GM19328 (cell line): ENCODE results near the gene TUSC2.

Experiments used
- ATAC-seq: cut with Tn5 transposase; IDR thresholded peaks from one replicate; pipeline ENCODE4 v1.9.1; 2021; ENCODE audit warnings: mild to moderate bottlenecking, moderate library complexity; ENCODE audit not compliant: unreplicated experiment

Gene TUSC2

GRCh38 chr3:50327943-50328691, at the start of gene TUSC2:
TSS of gene TUSC2 (minus strand) at chr3:50328223. CDS start at chr3:50328099, 124 bp downstream.
- ATAC-seq, result peak; percentile 89

GRCh38 chr3:50375258-50375931, 47.4 kb upstream of the TUSC2 start:
- ATAC-seq, result no peak

- ATAC-seq, result no peak
Observed at GRCh38 chr3:50374363-50375257, 46.6 kb upstream of the TUSC2 start.

GRCh38 chr3:50373146-50374051, 45.4 kb upstream of the TUSC2 start:
- no peak for ATAC-seq

GRCh38 chr3:50372349-50372748, 44.3 kb upstream of the TUSC2 start:
- ATAC-seq, result no peak

- ATAC-seq, result no peak
Observed at GRCh38 chr3:50371133-50371685, 43.2 kb upstream of the TUSC2 start.

GRCh38 chr3:50370594-50370993, 42.6 kb upstream of the TUSC2 start:
- no peak for ATAC-seq

DNA sequence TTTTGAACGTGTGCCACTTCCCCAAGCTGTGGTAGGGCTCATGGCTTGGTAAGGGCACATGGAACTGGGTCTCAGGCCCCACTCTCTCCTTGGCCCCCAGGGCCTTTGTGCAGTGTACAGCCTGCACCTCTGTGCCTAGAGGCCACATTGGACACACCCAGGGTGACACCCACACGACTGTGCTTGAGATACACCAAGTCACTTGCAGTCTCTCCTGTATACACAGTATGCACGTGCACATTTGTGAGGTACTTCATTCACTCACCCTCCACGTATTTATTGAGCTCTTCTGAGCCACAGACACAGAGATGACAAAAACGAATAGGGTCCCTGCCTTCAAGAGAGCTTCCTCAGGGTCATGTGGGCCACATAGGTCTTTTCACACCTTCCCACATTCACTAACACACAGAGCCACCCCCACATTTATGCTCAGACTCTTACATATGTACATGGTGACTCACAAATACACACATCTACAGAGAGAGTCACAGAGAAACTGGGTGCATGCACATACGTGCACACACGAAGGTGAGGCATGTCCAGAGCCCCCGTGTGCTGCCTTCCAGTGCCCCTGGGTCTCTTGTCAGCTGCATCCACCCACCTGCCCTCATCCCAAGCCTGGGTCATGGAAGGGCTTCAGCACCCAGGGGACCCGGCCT, 41.1 kb upstream of the TUSC2 start:
- ATAC-seq, result no peak

GRCh38 chr3:50365842-50366220, 37.8 kb upstream of the TUSC2 start:
- no peak for ATAC-seq

- peak; percentile 70 for ATAC-seq
Observed at GRCh38 chr3:50365080-50365841, 37.2 kb upstream of the TUSC2 start.

DNA sequence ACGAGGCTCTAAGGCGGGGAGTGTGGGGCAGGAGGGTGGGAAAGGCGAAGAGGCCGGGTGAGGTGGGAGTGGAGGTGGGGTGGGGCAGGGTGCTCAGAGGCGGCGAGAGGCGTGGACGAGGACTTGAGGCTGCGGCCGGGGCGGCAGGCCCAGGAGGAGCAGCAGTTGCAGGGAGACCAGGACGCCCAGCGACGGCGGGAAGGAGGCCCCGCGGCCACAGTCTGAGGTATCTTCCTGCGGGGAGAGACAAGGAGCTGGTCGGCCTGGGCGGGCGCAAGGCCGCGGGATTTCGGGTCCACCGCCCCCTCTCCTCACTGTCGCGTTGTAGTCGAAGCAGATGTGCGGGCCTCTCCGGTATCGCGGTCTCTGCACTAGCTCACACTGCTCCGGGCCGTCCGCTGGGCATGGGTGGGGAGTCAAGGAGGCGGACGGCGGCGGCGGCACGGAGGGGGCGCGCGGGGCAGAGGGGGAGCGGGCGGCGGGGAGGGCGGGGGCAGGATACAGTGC, 36.6 kb upstream of the TUSC2 start:
- no peak for ATAC-seq

DNA sequence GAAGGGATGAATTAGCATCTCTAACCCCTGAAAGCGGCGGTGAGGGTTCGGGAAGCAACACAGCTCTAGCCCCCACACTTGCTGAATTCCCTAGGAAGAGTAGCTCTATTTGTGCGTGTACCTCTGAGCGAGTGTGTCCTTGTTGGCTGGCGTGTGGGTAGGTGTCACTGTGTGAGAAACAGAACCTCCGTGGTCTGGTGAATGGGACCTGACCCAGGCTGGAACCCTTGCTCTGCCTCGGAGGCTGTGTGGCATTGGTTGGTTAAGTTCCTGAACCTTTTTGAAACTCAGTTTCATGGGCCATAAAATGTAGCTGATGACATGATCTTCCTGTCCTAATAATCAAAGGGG, 31.7 kb upstream of the TUSC2 start:
- no peak for ATAC-seq

DNA sequence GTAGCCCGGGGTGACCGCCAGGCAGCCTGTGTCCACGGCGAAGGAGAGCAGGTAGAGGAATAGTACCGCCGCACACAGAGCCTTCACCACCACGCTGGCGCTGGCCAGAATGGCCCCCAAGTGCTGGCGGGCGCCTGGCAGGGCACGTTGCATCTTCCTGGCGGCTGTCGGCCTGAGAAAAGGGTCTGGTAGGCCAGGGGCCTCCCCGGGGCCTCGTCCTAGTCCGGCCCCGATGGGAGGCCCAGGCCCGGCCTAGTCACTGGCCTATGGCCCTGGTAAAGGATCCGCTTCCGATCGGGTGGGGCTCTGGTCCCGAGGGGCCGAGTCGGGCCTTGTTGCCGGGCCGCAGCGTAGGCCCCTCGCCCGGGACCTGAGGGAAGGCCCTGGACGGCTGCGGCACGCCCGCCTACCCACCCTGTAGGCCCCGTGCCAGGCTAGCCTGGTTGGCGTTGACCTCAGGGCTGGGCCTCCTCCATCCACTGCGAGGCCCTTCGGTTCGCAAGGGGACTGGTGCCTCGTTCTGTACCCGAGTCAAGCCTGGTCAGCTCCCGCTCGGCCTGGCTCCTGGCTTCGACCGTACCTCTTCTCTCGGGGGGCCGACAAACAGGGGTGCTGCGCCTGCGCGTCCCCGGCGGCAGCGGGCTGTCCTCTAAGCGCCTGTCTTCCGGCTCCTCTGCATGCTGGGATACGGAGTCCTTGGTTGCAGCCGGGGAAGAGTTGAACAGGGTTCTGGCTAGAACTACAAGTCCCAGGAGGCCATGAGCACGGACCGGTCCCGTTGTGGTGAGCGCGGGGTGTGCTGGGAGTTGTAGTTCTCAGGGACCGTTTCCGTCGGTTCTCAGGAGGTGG, 31.1 kb upstream of the TUSC2 start, which contains the start of gene TMEM115:
TMEM115 (minus strand) TSS at position 611 of the 849 bp plus-strand sequence; CDS start at position 153, 458 bp downstream.
- ATAC-seq, result peak; percentile 99

DNA sequence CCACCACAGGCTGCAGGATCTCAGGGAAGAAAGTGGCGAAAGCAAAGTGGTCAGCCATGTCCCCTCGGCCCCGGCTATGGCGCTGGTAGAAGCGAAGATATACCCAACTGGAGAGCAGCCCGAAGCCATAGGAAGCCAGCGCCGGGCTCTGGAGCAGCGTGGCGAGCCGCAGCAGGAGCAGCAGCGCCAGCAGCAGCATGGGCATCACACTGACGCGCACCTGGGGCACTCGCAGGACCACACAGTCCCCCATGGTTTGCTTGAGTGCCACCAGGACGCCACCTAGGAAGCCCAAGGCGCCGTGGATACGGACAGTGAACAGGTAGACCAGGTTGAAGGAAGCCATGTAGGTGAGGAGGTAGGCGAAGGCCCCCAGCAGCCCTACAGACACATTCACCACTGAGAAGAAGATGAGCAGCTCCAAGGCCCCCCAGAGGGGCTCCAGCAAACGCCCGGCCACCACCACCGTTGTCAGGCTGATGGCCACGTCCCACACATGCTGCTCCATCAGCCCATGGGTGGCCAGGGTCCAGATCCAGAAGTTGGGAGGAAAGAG, 30.4 kb upstream of the TUSC2 start:
- ATAC-seq, result no peak

- no peak for ATAC-seq
Observed at GRCh38 chr3:50357481-50357880, 29.5 kb upstream of the TUSC2 start.

DNA sequence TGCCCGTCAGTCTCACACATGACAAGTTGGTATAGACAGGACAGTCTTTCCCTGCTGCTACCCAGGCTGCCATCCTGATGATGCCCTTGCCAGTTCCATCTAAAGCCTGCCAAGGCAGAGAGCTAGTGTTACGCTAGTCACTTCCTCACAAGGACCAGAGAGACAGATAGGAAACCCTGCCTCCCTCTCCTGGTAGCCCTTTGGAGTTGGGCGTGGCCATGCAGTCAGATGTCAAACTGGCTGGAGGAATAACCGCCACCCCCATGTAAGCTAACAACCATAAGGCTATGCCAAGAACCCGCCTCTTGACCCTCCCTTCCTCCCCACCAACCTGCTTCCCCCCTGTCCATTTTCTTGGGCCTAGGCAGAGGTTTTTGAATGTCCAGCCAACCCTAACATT, 28.5 kb upstream of the TUSC2 start:
- no peak for ATAC-seq

- no peak for ATAC-seq
Observed at GRCh38 chr3:50355829-50356552, 28.0 kb upstream of the TUSC2 start.
